ENCODE data around the gene PKHD1. TPM values are rescaled to one million over a fixed set of nuclear protein-coding genes. Genes with fewer than 3 reads are reported as not detected.

PKHD1 gene
- total and polyA plus RNA-seq, 2 donors (not counting 1 experiment from before 2014, with no cell fraction given): not detected

GRCh38 chr6:51953246-51953645 is 134.2 kb downstream of the PKHD1 start:
- no peak overlapping the region for H2AFZ ChIP-seq (ENCODE audit: insufficient read depth, low read depth, low read length, poor library complexity, severe bottlenecking)
- no peak overlapping the region for H3K4me3 ChIP-seq (ENCODE audit: control extremely low read depth in 1 of 5, extremely low read depth in 1 of 5, insufficient read depth in 1 of 5, low read depth in 2 of 5, low read length in 4 of 5)
- no peaks in the 10 kb centered on the region for H3K36me3 ChIP-seq (replicated peaks in 1 of 2; ENCODE audit: control extremely low read depth in 1 of 2, control insufficient read depth in 1 of 2, extremely low read depth in 1 of 2, insufficient read depth in 2 of 2, low read length in 1 of 2)
- intact Hi-C loops (cut with micrococcal nuclease): no loop called here
- H3K9me3 Mint-ChIP-seq (ENCODE audit: insufficient read depth): no peaks in the 10 kb centered on the region
- no peaks in the 10 kb centered on the region for H3K4me1 Mint-ChIP-seq
- H3K27me3 Mint-ChIP-seq: no peaks in the 10 kb centered on the region
- H3K27me3 ChIP-seq (replicated peaks in 1 of 4; ENCODE audit: control extremely low read depth in 1 of 4, control insufficient read depth in 3 of 4, insufficient read depth in 4 of 4, low read length in 3 of 4): peaks cover 0 to 3% (median 0%) of the 10 kb centered on the region in 4 experiments
- ChIA-PET POLR2A (no interaction called here), CTCF (interaction anchor here (1.2 kb wide), 1 partner anchor 10 kb away, joined by 4 read pairs; no protein-coding TSS in a partner anchor)
- DNase-seq (no peak), ATAC-seq (ENCODE audit: low read depth) (no peak)
- no peaks in the 10 kb centered on the region for H3K9me3 ChIP-seq (ENCODE audit: control extremely low read depth in 1 of 3, control insufficient read depth in 2 of 3, insufficient read depth in 1 of 3, low read length in 2 of 3)
- no peak overlapping the region for H3K4me3 Mint-ChIP-seq
- no peak for TF ChIP-seq EZH2 (IDR thresholded peaks at IDR 0.05; ENCODE audit: borderline replicate concordance, insufficient read depth, low read depth, low read length, poor library complexity, severe bottlenecking)
- no peak for TF ChIP-seq CTCF (IDR thresholded peaks at IDR 0.05)
- no peak overlapping the region for H3K27ac Mint-ChIP-seq
- no peak overlapping the region for H3K9ac ChIP-seq (ENCODE audit: low read length)
- no peaks in the 10 kb centered on the region for H4K20me1 ChIP-seq (ENCODE audit: control insufficient read depth, insufficient read depth, low read length, poor library complexity, severe bottlenecking)
- H3K4me1 ChIP-seq (ENCODE audit: control insufficient read depth in 2 of 2, insufficient read depth in 2 of 2, low read length in 2 of 2): no peaks in the 10 kb centered on the region
- no peak overlapping the region for H3K27ac ChIP-seq (ENCODE audit: low read length in 2 of 2)
- H3K4me2 ChIP-seq (replicated peaks; ENCODE audit: low read depth, low read length, poor library complexity, severe bottlenecking): no peak overlapping the region
- no peaks in the 10 kb centered on the region for H3K79me2 ChIP-seq (ENCODE audit: control insufficient read depth, insufficient read depth, low read length)

GRCh38 chr6:51951924-51952323 is 135.5 kb downstream of the PKHD1 start:
- no peaks in the 10 kb centered on the region for H3K9me3 Mint-ChIP-seq (ENCODE audit: insufficient read depth)
- H3K79me2 ChIP-seq (ENCODE audit: control insufficient read depth, insufficient read depth, low read length): no peaks in the 10 kb centered on the region
- H3K9me3 ChIP-seq (ENCODE audit: control extremely low read depth in 1 of 3, control insufficient read depth in 2 of 3, insufficient read depth in 1 of 3, low read length in 2 of 3): no peaks in the 10 kb centered on the region
- ChIA-PET CTCF (interaction anchor here (0.8 kb wide), 1 partner anchor 9 kb away, joined by 3 read pairs; no protein-coding TSS in a partner anchor), POLR2A (no interaction called here)
- H3K4me1 ChIP-seq (ENCODE audit: control insufficient read depth in 2 of 2, insufficient read depth in 2 of 2, low read length in 2 of 2): no peaks in the 10 kb centered on the region
- no peak overlapping the region for H2AFZ ChIP-seq (ENCODE audit: insufficient read depth, low read depth, low read length, poor library complexity, severe bottlenecking)
- H3K9ac ChIP-seq (ENCODE audit: low read length): no peak overlapping the region
- ATAC-seq (ENCODE audit: low read depth): no peak
- H3K27ac Mint-ChIP-seq: no peak overlapping the region
- H3K27ac ChIP-seq (ENCODE audit: low read length in 2 of 2): no peak overlapping the region
- no peak for DNase-seq
- H3K4me3 ChIP-seq (ENCODE audit: control extremely low read depth in 1 of 5, extremely low read depth in 1 of 5, insufficient read depth in 1 of 5, low read depth in 2 of 5, low read length in 4 of 5): no peak overlapping the region
- intact Hi-C loops (cut with micrococcal nuclease): no loop called here
- no peak overlapping the region for H3K4me3 Mint-ChIP-seq
- no peaks in the 10 kb centered on the region for H3K36me3 ChIP-seq (replicated peaks in 1 of 2; ENCODE audit: control extremely low read depth in 1 of 2, control insufficient read depth in 1 of 2, extremely low read depth in 1 of 2, insufficient read depth in 2 of 2, low read length in 1 of 2)
- H4K20me1 ChIP-seq (ENCODE audit: control insufficient read depth, insufficient read depth, low read length, poor library complexity, severe bottlenecking): no peaks in the 10 kb centered on the region
- no peaks in the 10 kb centered on the region for H3K4me1 Mint-ChIP-seq
- H3K27me3 Mint-ChIP-seq: no peaks in the 10 kb centered on the region
- H3K4me2 ChIP-seq (replicated peaks; ENCODE audit: low read depth, low read length, poor library complexity, severe bottlenecking): no peak overlapping the region
- H3K27me3 ChIP-seq (replicated peaks in 1 of 4; ENCODE audit: control extremely low read depth in 1 of 4, control insufficient read depth in 3 of 4, insufficient read depth in 4 of 4, low read length in 3 of 4): peaks cover 0 to 3% (median 0%) of the 10 kb centered on the region in 4 experiments
- TF ChIP-seq EZH2 (IDR thresholded peaks at IDR 0.05; ENCODE audit: borderline replicate concordance, insufficient read depth, low read depth, low read length, poor library complexity, severe bottlenecking) (no peak), CTCF (IDR thresholded peaks at IDR 0.05) (no peak)

Data from B cell (primary cell).